Measurements from ENCODE around the gene FOXA2. TPM values are rescaled to one million over a fixed set of nuclear protein-coding genes. Genes with fewer than 3 reads are reported as not detected.

Gene FOXA2
- total RNA-seq, 1 experiment from 2014 or later, result 14.4 TPM

DNA sequence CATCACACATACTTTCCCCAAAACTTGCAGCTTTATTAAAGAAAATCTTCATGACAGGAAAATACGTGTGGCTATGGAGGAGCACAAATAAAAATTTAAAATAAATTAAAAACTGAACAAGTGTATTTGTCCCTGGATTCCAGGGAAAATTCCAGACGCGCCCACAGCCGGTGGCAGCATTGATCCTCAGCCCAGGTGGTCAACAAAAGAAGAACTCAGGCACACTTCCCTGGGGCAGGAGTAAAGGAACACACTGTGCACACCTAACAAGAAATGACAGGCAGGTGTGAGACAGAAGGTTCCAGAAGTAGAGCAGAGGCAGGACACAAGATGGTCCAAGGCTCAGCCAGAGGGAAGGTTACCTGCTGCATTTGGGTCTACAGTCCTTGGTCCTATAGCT, 36.3 kb downstream of the FOXA2 start:
- intact Hi-C loops (cut with micrococcal nuclease), result no loop called here
- H3K27me3 ChIP-seq (ENCODE audit: low read length), result no peaks in the 10 kb centered on the region
- H3K36me3 ChIP-seq (ENCODE audit: low read depth, low read length), result no peaks in the 10 kb centered on the region
- H3F3A ChIP-seq (ENCODE audit: low read length, unreplicated experiment), result no peaks in the 10 kb centered on the region
- BruUV-seq (replicated peaks), result no TSS peak
- CTCF ChIA-PET, result no interaction called here
- H3K4me2 ChIP-seq (ENCODE audit: low read length), result no peak overlapping the region
- no peaks in the 10 kb centered on the region for H4K20me1 ChIP-seq (ENCODE audit: low read length)
- no peaks in the 10 kb centered on the region for H3K9me3 ChIP-seq (ENCODE audit: low read length)
- H3K9ac ChIP-seq (ENCODE audit: low read length), result no peak overlapping the region
- POLR2A ChIA-PET (ENCODE audit: unreplicated experiment), result no interaction called here
- TF ChIP-seq, protein P1, sequence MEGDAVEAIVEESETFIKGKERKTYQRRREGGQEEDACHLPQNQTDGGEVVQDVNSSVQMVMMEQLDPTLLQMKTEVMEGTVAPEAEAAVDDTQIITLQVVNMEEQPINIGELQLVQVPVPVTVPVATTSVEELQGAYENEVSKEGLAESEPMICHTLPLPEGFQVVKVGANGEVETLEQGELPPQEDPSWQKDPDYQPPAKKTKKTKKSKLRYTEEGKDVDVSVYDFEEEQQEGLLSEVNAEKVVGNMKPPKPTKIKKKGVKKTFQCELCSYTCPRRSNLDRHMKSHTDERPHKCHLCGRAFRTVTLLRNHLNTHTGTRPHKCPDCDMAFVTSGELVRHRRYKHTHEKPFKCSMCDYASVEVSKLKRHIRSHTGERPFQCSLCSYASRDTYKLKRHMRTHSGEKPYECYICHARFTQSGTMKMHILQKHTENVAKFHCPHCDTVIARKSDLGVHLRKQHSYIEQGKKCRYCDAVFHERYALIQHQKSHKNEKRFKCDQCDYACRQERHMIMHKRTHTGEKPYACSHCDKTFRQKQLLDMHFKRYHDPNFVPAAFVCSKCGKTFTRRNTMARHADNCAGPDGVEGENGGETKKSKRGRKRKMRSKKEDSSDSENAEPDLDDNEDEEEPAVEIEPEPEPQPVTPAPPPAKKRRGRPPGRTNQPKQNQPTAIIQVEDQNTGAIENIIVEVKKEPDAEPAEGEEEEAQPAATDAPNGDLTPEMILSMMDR (conservative IDR thresholded peaks at IDR 0.05; ENCODE audit: low read depth, low read length), result no peak
- TF ChIP-seq EZH2phosphoT487 (IDR thresholded peaks at IDR 0.05; ENCODE audit: borderline replicate concordance, low read length), result no peak
- no peak for TF ChIP-seq EZH2 (IDR thresholded peaks at IDR 0.05; ENCODE audit: low read length, unreplicated experiment)
- no peaks in the 10 kb centered on the region for H3K4me1 ChIP-seq (ENCODE audit: insufficient read depth, low read length)
- no peaks in the 10 kb centered on the region for H3K9me2 ChIP-seq (replicated peaks; ENCODE audit: low read length)
- DNase-seq (no peak), ATAC-seq (no peak)
- no peak overlapping the region for H2AFZ ChIP-seq (ENCODE audit: low read length)
- H3K4me3 ChIP-seq (ENCODE audit: low read length), result no peak overlapping the region
- no peak overlapping the region for H3K27ac ChIP-seq (ENCODE audit: low read length)
- no peaks in the 10 kb centered on the region for H3K79me2 ChIP-seq (ENCODE audit: low read length)

- ChIA-PET POLR2A (ENCODE audit: unreplicated experiment) (no interaction called here), CTCF (no interaction called here)
- Histone ChIP-seq H4K20me1 (ENCODE audit: low read length) (no peaks in the 10 kb centered on the region), H3K27ac (ENCODE audit: low read length) (no peak overlapping the region), H3K36me3 (ENCODE audit: low read depth, low read length) (no peaks in the 10 kb centered on the region), H3K9me3 (ENCODE audit: low read length) (no peaks in the 10 kb centered on the region), H3K4me3 (ENCODE audit: low read length) (no peak overlapping the region), H3K4me1 (ENCODE audit: insufficient read depth, low read length) (no peaks in the 10 kb centered on the region), H3K4me2 (ENCODE audit: low read length) (no peak overlapping the region), H3K27me3 (ENCODE audit: low read length) (peaks cover 15% of the 10 kb centered on the region), H3K9me2 (replicated peaks; ENCODE audit: low read length) (no peaks in the 10 kb centered on the region), H3K79me2 (ENCODE audit: low read length) (no peaks in the 10 kb centered on the region), H3K9ac (ENCODE audit: low read length) (no peak overlapping the region), H2AFZ (ENCODE audit: low read length) (no peak overlapping the region), H3F3A (ENCODE audit: low read length, unreplicated experiment) (no peaks in the 10 kb centered on the region)
- no peak for TF ChIP-seq EZH2phosphoT487 (IDR thresholded peaks at IDR 0.05; ENCODE audit: borderline replicate concordance, low read length)
- TF ChIP-seq, protein P1 (conservative IDR thresholded peaks at IDR 0.05; ENCODE audit: low read depth, low read length), result no peak
- ATAC-seq, result no peak
- no peak for DNase-seq
- BruUV-seq (replicated peaks), result no TSS peak
- intact Hi-C loops (cut with micrococcal nuclease), result no loop called here
These were observed 38.0 kb downstream of the FOXA2 start for GRCh38 chr20:22546344-22546743.

DNA sequence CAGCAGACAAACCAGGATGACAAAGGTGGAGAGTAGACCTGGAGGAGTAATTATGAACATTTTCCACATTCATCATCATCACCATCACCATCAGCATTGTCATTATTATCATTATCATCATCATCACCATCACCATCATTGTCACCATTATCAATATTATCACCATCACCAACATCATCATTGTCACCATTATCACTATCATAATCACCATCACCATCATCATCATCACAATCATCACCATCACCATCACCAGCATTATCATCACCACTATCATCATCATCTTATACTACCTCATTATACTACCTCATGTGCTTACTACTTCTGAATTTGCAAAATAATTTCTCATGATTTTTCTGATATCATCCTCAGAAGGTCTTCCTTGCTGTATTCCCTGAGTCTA, 39.3 kb downstream of the FOXA2 start:
- H3K9me3 ChIP-seq (ENCODE audit: low read length), result no peaks in the 10 kb centered on the region

More for the DNA sequence above, 39.3 kb downstream of the FOXA2 start:
- ATAC-seq (no peak), DNase-seq (no peak)
- POLR2A ChIA-PET (ENCODE audit: unreplicated experiment), result no interaction called here
- no peaks in the 10 kb centered on the region for H3K9me2 ChIP-seq (replicated peaks; ENCODE audit: low read length)
- no peaks in the 10 kb centered on the region for H3K4me1 ChIP-seq (ENCODE audit: insufficient read depth, low read length)
- H2AFZ ChIP-seq (ENCODE audit: low read length), result no peak overlapping the region
- no peak overlapping the region for H3K9ac ChIP-seq (ENCODE audit: low read length)
- no peak overlapping the region for H3K27ac ChIP-seq (ENCODE audit: low read length)
- no peaks in the 10 kb centered on the region for H4K20me1 ChIP-seq (ENCODE audit: low read length)
- CTCF ChIA-PET, result no interaction called here
- intact Hi-C loops (cut with micrococcal nuclease), result no loop called here
- no peaks in the 10 kb centered on the region for H3K79me2 ChIP-seq (ENCODE audit: low read length)
- no peak overlapping the region for H3K4me2 ChIP-seq (ENCODE audit: low read length)
- TF ChIP-seq, protein P1 (conservative IDR thresholded peaks at IDR 0.05; ENCODE audit: low read depth, low read length), result no peak
- TF ChIP-seq EZH2phosphoT487 (IDR thresholded peaks at IDR 0.05; ENCODE audit: borderline replicate concordance, low read length), result no peak
- TF ChIP-seq EZH2 (IDR thresholded peaks at IDR 0.05; ENCODE audit: low read length, unreplicated experiment), result no peak
- no peaks in the 10 kb centered on the region for H3K36me3 ChIP-seq (ENCODE audit: low read depth, low read length)
- H3K27me3 ChIP-seq (ENCODE audit: low read length), result peaks cover 28% of the 10 kb centered on the region
- H3F3A ChIP-seq (ENCODE audit: low read length, unreplicated experiment), result no peaks in the 10 kb centered on the region
- no peak overlapping the region for H3K4me3 ChIP-seq (ENCODE audit: low read length)
- BruUV-seq (replicated peaks), result no TSS peak

Data from PC-3 (cell line).